GM18870 (cell line): Measurements from ENCODE around the gene ATXN7L2.

Experiments
- ATAC-seq: cut with Tn5 transposase; IDR thresholded peaks from one replicate; pipeline ENCODE4 v1.9.1; 2021; ENCODE audit warnings: moderate library complexity; ENCODE audit not compliant: unreplicated experiment

The ATXN7L2 gene

DNA sequence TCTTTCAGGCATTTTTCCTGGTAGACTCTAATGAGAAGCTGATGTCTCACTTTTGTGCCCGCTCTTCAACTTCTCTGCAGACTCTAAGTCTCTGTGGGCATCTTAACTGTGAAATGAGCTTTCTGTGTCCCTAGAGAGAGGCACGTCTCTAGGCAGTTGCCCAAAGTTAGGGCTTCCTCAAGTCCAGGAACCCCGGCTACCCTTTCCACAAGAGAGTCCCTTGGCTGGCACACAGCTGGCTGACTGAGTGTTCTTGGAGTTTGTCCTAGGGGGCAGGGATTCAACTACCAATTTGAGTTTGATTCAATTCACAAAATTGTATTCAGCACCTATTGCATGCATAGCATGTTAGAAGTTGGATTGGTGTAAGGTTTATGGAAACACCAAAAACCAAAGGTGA lies 57.4 kb downstream of the ATXN7L2 start:
- ATAC-seq: no peak
